Small intestine (tissue), 7 donors: ENCODE measurements around the gene GFPT1. TPM values are rescaled to one million over a fixed set of nuclear protein-coding genes. Genes with fewer than 3 reads are reported as not detected.

Source experiments
- DNase-seq, 2 donors: peaks; one replicate each; pipeline versions ENCODE4 v3.0.0 to v3.0.0-alpha.2; 2013
- FAIRE-seq: peaks from 2 replicates; lab custom pipeline; 2012; peaks lifted over from hg19 to GRCh38; lab: Jason Lieb, UNC
- H3K27ac ChIP-seq, 3 donors: one replicate each; pipeline ENCODE4 v1.5.1; 2013; ENCODE audit warnings: low read length in 2 of 3, mild to moderate bottlenecking in 2 of 3, control low read depth in 1 of 3, inconsistent platforms in 1 of 3, low read depth in 1 of 3, moderate library complexity in 1 of 3
- H3K27me3 ChIP-seq, 3 donors: one replicate each; pipeline ENCODE4 v1.6.1; 2013; ENCODE audit warnings: low read length in 3 of 3, inconsistent platforms in 1 of 3; ENCODE audit not compliant: control insufficient read depth in 3 of 3, insufficient read depth in 3 of 3
- H3K36me3 ChIP-seq, 3 donors: one replicate each; pipeline ENCODE4 v1.6.1; 2013; ENCODE audit warnings: low read length in 3 of 3, inconsistent platforms in 1 of 3, low read depth in 1 of 3, mild to moderate bottlenecking in 1 of 3, moderate library complexity in 1 of 3; ENCODE audit not compliant: control insufficient read depth in 3 of 3, insufficient read depth in 2 of 3
- H3K4me1 ChIP-seq, 3 donors: one replicate each; pipeline ENCODE4 v1.6.1; 2013; ENCODE audit warnings: low read length in 2 of 3, inconsistent platforms in 1 of 3, low read depth in 1 of 3, mild to moderate bottlenecking in 1 of 3, moderate library complexity in 1 of 3; ENCODE audit not compliant: control insufficient read depth in 3 of 3, insufficient read depth in 2 of 3
- H3K4me3 ChIP-seq, 3 donors: one replicate each; pipeline ENCODE4 v1.5.1; 2013; ENCODE audit warnings: low read length in 3 of 3, control low read depth in 1 of 3, inconsistent platforms in 1 of 3, low read depth in 1 of 3, mild to moderate bottlenecking in 1 of 3, moderate library complexity in 1 of 3
- H3K9me3 ChIP-seq, 2 donors: one replicate each; pipeline ENCODE4 v1.6.1; 2013; ENCODE audit warnings: low read depth in 1 of 2, low read length in 1 of 2; ENCODE audit not compliant: control insufficient read depth in 2 of 2, insufficient read depth in 1 of 2
- WGBS, 3 donors: extraction: QIAGEN DNeasy Blood & Tissue Kit; methylation state at CpG; one replicate each; pipeline ENCODE4 v1.1.7; 2013; 5-methylcytosine and 5-hydroxymethylcytosine counted together
- polyA plus RNA-seq, 4 donors: library from polyadenylated mRNA; stranded (reverse) in 3 of 4; unstranded in 1 of 4; fragments of 200-250 nt in 3 of 4; fragments of 120-200 nt in 1 of 4; gene quantifications; one replicate each; pipeline versions ENCODE4 v1.2.1 to v1.2.3, GENCODE V29; 2013
- donor health status: healthy with polysubstance abuse.
- donor health status: control.
- donor health status: control.
- donor health status: Bipolar disorder and iron deficiency.
- donor health status: healthy.

Gene GFPT1
- polyA plus RNA-seq, 4 donors: 15.9 to 55.4 (median 27.0) TPM

DNA sequence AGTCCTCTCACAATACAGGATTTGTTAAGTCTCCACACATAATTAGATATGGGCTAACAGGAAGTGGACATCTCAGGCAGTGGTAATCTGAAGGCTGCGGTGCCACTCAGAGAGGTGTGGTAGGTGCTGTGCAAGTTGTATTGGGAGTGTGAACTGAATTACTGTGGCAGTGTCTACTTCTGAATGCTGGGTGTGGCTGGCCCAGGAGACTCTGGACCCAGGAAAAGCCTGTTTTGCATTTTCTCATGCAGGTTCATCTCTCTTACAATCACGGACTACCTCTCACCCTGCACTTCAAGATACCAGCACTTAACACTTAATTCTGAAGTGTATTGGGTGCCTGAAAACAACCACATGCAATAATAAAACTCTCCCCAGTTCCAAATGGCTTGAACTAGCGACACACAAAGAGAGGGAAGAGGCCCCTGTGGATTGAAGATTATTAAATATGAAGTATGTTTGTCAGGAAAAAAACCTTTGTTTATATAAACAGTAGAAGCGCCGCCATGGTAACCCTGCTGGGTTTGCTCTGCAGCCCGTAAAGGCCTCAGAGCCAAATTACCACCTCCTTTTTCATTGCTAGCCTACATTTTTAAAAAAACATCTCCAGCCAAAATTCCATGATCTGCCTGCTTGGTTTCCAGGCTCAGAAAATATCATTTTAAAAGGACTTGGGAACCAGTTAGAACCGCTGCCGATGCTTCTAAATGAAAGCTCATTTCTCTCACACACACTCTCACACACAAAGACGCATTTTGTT lies 77.5 kb downstream of the GFPT1 start:
- WGBS, 3 donors: 27 to 31% (median 30%) methylated on average over 9 of the region's 9 CpGs
- Histone ChIP-seq H3K36me3 (peaks cover 0 to 3% (median 0%) of the 10 kb centered on the region in 3 donors), H3K4me3 (peak overlapping the region in 1 of 3 donors; percentile 5), H3K27ac (peak overlapping the region in 2 of 3 donors; percentile 81 to 88), H3K27me3 (peaks cover 0 to 22% (median 6%) of the 10 kb centered on the region in 3 donors), H3K4me1 (peaks cover 0 to 43% (median 15%) of the 10 kb centered on the region in 3 donors), H3K9me3 (no peaks in the 10 kb centered on the region)
- FAIRE-seq (no peak), DNase-seq (peak; percentile 56 to 85)

DNA sequence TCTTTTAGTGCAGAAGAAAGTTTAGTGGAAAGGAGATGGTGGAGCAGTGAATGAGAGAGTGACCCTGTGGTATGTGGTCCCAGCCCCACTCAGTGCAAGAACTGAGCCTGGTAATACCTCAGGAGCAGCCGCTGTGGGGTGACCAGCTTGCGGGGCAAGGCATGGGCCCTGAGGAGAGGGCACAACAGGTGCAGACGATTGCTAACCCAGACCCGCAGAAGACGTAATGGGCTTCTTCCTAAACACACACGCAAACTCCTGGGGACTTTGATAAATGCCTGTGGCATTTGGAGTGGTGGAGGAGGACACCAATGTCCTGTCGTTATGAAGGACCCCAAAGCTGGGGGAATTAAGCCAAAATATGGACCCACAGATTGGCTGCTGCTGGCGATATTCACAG lies 78.7 kb downstream of the GFPT1 start:
- Histone ChIP-seq H3K36me3 (peaks cover 0 to 3% (median 0%) of the 10 kb centered on the region in 3 donors), H3K9me3 (peaks cover 0 to 6% of the 10 kb centered on the region in 2 donors), H3K4me3 (no peak overlapping the region), H3K27me3 (peaks cover 0 to 31% (median 6%) of the 10 kb centered on the region in 3 donors), H3K27ac (peak overlapping the region in 1 of 3 donors; percentile 81), H3K4me1 (peaks cover 0 to 43% (median 15%) of the 10 kb centered on the region in 3 donors)
- FAIRE-seq: no peak
- WGBS, 3 donors: 94 to 96% (median 95%) methylated on average over 8 of the region's 8 CpGs
- no peak for DNase-seq

DNA sequence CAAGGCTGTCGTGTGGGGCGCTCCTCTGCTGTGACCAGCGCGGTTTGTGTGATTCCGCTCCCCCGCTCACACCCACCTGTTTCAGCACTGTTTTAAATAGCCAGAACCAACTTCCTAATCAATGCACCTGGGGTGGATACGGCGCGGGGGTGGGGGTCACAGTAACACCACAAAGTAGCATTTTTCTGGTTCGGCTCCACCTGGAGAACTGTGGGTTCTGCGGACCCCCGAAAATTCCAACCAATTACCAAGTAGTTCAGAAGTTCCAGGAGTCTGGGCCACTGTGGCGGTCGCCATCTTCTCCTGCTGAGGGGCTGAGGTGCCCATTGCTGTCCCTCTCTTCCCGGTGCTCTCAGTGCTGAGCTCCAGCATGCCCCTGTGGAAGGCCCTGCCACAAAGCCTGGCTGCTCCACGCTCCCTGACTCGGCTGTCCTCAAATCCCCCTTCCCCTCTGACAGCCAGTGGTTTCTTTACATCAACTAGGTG lies 79.4 kb downstream of the GFPT1 start:
- peaks cover 0 to 6% of the 10 kb centered on the region in 2 donors for H3K9me3 ChIP-seq
- H3K27me3 ChIP-seq: peaks cover 0 to 33% (median 6%) of the 10 kb centered on the region in 3 donors
- peaks cover 0 to 3% (median 0%) of the 10 kb centered on the region in 3 donors for H3K36me3 ChIP-seq
- H3K4me3 ChIP-seq: peak overlapping the region in 1 of 3 donors; percentile 62
- WGBS, 3 donors: 42% methylated on average over 17 of the region's 17 CpGs
- H3K4me1 ChIP-seq: peaks cover 0 to 43% (median 15%) of the 10 kb centered on the region in 3 donors
- no peak for DNase-seq
- no peak for FAIRE-seq
- peak overlapping the region in 1 of 3 donors; percentile 63 for H3K27ac ChIP-seq

DNA sequence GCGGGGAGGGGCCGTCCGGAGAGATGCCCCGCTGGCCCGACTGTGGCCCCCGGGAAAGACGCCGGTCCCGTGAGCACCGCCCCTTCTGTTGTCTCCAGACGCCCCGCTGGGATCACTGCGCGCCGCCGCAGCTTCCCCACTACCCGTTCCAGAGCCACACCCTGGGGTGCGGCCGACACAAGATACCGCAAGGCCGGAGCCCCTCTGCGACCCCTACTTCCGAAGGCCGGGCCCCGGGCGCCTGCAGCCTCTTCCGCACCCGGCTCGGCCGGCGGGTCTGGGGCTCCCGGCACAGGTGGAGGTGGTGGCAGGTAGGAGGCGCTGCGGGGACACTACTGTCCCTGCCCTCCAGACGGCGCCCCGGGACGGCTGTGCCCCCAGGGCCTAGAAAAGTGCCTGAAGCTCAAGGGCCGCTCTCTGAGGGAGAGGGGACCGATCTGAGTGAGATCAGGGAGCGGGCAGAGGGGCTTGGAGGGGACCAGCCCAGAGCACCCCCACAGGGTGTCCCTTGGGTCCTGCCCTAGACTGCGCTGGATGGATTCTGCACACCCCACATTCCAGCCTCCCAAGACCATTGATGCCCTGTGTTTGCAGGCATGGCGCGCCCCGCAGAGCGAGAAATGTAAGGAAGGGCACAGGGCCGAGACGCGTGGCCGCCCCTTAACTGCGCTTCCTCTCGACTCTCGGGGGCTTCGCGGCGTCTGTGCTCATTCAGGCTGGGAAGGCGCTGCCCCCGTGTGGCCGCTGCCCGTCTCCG lies 80.0 kb downstream of the GFPT1 start:
- peak; percentile 54 to 86 for DNase-seq
- 0 to 1% (median 1%) methylated on average over 58 to 61 of the region's 61 CpGs for WGBS, 3 donors
- peak overlapping the region in 2 of 3 donors; percentile 59 to 63 for H3K27ac ChIP-seq
- H3K4me3 ChIP-seq: peak overlapping the region; percentile 22 to 62 (median 52)
- H3K36me3 ChIP-seq: peaks cover 0 to 3% (median 0%) of the 10 kb centered on the region in 3 donors
- peaks cover 0 to 6% of the 10 kb centered on the region in 2 donors for H3K9me3 ChIP-seq
- H3K27me3 ChIP-seq: peaks cover 0 to 33% (median 6%) of the 10 kb centered on the region in 3 donors
- H3K4me1 ChIP-seq: peaks cover 0 to 43% (median 15%) of the 10 kb centered on the region in 3 donors
- FAIRE-seq: no peak

DNA sequence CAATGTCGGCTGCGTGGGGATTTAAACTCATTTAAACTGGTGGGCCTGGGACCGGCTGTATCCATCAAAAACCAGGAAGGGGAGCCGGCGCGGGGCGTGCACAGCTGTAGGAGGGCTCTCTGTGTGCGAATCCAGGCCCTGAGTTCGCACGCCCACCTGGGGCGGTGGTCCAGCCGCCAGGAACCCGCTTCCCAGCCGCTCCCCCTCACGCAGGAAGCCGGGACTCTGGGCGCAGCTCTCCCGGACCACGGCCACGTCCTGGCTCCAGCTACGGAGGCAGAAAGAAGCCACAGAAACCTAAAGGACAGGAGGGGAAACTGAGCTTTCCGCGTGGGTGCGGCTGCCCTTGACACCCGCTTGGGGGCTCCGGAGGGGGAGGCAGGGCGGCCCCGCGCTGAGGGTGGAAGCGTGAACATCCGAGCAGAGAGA lies 80.6 kb downstream of the GFPT1 start:
- peak overlapping the region in 2 of 3 donors; percentile 59 to 63 for H3K27ac ChIP-seq
- FAIRE-seq: no peak

DNA sequence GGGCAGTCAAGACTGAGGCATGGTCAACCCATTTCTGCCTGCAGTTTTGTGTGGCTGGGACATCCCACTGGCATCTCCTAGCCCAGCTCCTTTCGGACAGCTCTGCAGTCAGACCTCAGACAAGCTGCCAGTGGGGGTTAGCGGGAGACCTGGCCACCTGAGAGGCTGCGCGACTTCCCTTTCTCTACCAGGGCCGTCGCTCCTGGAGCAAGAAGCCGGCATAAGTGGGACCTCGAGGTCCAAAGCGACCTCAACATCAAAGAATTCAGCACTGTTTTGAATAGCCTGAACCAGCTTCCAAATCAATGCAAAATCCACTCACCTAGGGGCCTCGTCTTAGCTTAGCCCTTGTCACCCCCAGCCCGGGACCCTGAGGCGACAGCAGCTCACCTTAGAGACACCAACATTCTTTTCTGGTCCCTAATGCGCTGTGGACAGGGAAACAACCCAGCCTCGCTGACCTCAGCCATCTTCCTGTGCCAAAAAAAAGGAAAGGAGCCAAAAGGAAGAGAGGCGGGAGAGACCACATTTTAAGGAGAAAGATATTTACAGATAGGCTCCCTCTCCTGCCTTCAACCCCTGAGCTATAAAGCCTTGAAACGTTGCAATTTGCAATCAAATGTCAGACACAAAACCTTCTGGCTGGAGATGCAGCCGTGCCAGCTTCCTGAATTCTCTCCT lies 81.2 kb downstream of the GFPT1 start:
- FAIRE-seq (no peak), DNase-seq (no peak)
- H3K4me1 ChIP-seq: peaks cover 0 to 43% (median 15%) of the 10 kb centered on the region in 3 donors
- H3K9me3 ChIP-seq: peaks cover 0 to 6% of the 10 kb centered on the region in 2 donors
- H3K27me3 ChIP-seq: peaks cover 0 to 33% (median 6%) of the 10 kb centered on the region in 3 donors
- WGBS, 3 donors: 39 to 44% (median 43%) methylated on average over 17 of the region's 17 CpGs
- peak overlapping the region in 1 of 3 donors; percentile 63 for H3K27ac ChIP-seq
- peak overlapping the region in 1 of 3 donors; percentile 62 for H3K4me3 ChIP-seq
- H3K36me3 ChIP-seq: peaks cover 0 to 3% (median 0%) of the 10 kb centered on the region in 3 donors

More for the DNA sequence above, 80.6 kb downstream of the GFPT1 start:
- peak in 1 of 2 donors; percentile 36 for DNase-seq
- Histone ChIP-seq H3K36me3 (peaks cover 0 to 3% (median 0%) of the 10 kb centered on the region in 3 donors), H3K9me3 (peaks cover 0 to 6% of the 10 kb centered on the region in 2 donors), H3K27me3 (peaks cover 0 to 33% (median 6%) of the 10 kb centered on the region in 3 donors), H3K4me3 (peak overlapping the region in 2 of 3 donors; percentile 52 to 62), H3K4me1 (peaks cover 0 to 43% (median 15%) of the 10 kb centered on the region in 3 donors)
- 1 to 2% (median 1%) methylated on average over 26 to 31 of the region's 31 CpGs for WGBS, 3 donors

DNA sequence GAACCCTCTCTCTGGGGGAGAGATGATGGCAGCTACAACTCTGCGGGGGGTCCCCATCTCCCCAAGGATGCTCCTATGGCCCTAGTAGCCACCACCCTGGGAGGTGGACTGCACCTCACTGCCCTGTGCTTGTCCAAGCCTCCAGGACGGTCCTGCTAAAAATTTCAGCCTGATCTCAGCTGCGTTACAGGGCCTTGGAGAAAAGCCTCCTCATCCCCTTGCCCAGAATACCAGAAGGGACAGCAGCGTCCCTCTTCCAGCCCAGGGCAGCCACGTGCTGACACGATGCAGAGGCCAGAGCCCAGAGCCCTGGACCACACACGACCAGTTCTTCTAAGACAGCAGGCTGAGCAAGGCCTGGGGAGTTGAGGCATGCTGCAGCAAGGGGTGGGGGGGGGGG lies 81.9 kb downstream of the GFPT1 start:
- Histone ChIP-seq H3K4me3 (no peak overlapping the region), H3K9me3 (peaks cover 0 to 6% of the 10 kb centered on the region in 2 donors), H3K36me3 (no peaks in the 10 kb centered on the region), H3K27ac (no peak overlapping the region), H3K27me3 (peaks cover 0 to 33% (median 6%) of the 10 kb centered on the region in 3 donors), H3K4me1 (peaks cover 0 to 37% (median 10%) of the 10 kb centered on the region in 3 donors)
- DNase-seq (no peak), FAIRE-seq (no peak)
- 58 to 86% (median 77%) methylated on average over 7 of the region's 7 CpGs for WGBS, 3 donors
